Skin of body (tissue), 3 donors: ENCODE data around the gene ZNFX1. TPM values are rescaled to one million over a fixed set of nuclear protein-coding genes. Genes with fewer than 3 reads are reported as not detected.
"Not testable (repeated sequence)": the region's sequence is repeated elsewhere in the genome, so short reads cannot be mapped to it uniquely, and the experiment has no call there.

Experiments
- DNase-seq: peaks from one replicate; lab custom pipeline; 2025; lab: John Stamatoyannopoulos, UW
- small RNA-seq: library from RNA; depleted of rRNA; stranded (forward); fragments of <200 nt; gene quantifications from one replicate; pipeline ENCODE3, GENCODE V24; 2014; ENCODE audit warnings: low replicate concordance
- total RNA-seq: library from RNA; depleted of rRNA; stranded (reverse); fragments of >200 nt; gene quantifications from one replicate; pipeline ENCODE4 v1.2.3, GENCODE V29; 2014

ZNFX1 gene
- total RNA-seq, 1 donor from 2014 or later: 19.1 TPM

DNA sequence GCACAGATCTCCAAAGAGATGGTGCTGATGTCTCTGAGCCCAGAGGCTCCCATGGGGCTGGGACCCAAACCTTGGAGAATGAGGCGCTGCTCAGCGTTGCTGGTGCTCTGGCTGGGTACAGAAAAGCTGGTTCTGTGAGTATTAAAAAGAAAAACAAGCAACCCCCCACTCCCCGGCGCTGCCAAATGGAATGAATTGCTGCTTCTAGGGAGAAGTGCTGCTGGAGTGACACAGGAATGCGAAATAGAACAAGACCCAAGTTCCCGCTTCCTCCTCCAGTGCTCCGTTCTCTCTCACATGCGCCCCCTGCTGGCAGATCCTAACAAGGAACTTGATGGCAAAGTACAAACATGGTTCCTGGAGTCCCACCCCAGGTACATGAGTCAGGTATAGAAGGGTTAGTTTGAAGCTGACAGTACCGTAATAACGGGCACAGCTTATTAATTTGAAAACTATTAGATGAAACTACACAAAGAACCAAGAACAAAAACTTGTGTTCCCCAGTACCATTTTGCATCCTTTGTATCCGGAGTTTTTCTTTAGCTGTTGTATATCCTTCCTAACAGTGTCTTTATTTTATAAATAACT lies 60.8 kb downstream of the ZNFX1 start:
- DNase-seq: peak; percentile 90

DNA sequence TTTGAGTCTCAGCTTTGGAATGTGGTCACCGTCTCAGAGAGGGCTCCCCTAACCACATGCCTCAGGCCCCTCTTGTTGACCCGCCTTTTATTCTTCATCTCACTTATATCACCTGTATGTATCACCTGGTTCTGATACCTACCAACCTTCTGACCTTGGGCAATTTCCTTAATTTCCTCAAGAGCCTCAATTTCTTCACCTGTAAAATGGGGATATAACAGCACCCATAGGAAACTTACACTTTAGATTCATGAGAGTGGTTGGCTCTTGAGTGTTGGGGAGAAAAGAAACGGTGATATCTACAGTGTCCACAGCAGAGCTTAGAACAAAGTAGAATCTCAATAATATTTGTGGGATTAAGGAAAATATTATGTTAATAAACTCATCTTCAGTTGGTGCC lies 62.6 kb downstream of the ZNFX1 start:
- no peak for DNase-seq

DNA sequence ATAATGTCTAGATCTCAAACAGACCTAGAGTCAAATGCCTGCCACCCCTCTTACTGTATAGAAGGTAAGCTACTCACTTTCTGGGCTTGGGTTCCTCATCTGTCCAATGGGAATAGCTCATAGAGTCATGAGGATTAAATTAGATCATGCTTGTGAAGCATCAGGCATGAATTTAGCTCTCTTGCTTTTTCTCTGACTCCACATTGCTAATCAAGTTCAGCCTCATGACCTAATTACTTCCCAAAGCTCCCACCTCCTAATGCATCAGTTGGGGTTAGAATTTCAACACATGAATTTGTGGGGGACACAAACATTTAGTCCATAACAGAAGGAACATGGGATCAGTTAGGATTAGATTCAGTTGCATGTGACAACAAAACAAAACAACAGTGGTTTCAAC lies 63.3 kb downstream of the ZNFX1 start:
- peak; percentile 22 for DNase-seq

DNA sequence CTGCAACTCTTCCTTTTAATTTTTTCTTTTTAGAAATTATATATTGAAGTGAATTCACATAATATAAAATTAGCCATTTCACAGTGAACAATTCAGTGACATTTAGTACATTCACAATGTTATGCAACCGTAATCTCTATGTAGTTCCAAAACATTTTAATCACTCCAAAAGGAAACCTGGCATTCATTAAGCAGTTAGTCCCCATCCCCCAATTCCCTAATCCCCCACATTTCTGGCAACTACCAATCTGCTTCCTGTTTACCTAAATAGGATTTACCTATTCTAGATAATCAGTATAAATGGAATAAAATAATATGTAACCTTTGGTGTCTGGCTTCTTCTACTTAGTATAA lies 67.1 kb downstream of the ZNFX1 start:
- DNase-seq: peak; percentile 77

DNA sequence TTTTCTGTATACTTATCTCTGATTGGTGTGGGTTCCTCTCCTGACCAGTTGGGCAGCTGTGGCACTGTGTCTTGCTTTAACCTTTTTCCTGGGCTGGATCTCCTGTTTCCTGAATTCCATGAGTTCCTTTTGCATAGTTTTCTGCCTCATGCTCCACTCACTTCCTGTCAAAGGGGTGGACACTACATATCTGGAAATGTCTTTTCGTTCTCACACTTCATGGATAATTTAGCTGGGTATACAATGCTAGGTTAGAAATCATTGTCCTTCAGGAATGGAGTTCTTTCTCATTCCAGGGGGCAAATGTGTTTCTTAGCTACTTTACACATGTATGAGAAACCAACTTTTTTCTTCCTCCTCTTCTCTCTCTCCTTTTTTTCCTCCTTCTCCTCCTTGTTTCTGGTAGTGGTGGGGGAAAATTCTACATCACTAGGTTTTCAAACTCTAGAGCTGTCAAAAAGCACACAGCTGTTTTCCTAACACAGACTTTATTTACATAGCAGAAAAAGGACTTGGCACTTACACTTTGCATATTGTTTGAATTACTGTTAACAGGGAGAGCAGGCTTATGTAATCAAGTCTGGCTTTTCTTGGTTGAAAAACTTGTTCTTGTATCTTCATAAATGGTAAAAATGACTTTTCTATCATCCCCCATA lies 67.6 kb downstream of the ZNFX1 start:
- peak; percentile 93 for DNase-seq

DNA sequence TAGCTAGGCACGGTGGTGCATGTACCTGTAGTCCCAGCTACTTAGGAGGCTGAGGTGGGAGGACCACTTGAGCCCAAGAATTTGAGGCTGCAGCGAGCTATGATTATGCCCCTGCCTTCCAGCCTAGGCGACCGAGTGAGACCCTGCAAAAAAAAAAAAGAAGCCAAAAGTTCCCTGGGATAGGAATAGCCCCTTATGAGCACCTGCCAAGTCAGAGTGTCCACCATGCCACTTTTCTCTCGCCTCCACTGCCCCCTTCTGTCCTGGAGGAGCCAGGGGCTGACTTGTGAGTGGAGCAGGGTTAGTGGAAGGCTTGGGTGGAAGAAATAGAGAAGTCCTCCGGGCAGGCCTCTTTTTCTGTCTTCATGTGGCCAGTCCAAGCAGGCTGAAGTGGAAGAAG lies 70.8 kb downstream of the ZNFX1 start:
- no peak for DNase-seq

DNA sequence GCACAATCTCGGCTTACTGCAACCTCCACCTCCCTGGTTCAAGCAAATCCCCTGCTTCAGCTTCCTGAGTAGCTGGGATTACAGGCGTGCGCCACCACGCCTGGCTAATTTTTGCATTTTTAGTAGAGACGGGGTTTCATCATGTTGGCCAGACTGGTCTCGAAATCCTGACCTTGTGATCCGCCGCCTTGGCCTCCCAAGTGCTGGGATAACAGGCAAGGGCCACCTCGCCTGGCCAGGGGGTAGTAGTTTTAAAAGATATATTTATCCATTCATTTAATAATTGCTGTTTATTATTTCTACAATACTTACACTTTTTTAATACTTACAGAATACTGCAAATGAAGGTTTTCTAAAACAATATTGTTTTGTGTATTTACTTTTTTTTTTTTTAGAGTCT lies 74.1 kb downstream of the ZNFX1 start:
- DNase-seq: no peak

DNA sequence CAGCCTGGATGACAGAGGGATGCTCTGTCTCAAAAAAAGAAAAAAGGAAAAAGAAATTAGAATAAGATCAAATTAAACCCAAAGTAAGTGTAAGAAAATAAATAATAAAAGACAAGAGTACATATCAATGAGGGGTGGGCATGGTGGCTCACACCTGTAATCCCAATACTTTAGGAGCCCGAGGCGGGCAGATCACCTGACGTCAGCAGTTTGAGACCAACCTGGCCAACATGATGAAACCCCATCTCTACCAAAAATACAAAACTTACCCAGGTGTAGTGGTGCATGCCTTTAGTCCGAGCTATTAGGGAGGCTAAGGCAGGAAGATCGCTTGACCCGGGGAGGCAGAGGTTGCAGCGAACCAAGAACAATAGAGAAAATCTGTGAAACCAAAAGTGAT lies 74.8 kb downstream of the ZNFX1 start:
- no peak for DNase-seq

DNA sequence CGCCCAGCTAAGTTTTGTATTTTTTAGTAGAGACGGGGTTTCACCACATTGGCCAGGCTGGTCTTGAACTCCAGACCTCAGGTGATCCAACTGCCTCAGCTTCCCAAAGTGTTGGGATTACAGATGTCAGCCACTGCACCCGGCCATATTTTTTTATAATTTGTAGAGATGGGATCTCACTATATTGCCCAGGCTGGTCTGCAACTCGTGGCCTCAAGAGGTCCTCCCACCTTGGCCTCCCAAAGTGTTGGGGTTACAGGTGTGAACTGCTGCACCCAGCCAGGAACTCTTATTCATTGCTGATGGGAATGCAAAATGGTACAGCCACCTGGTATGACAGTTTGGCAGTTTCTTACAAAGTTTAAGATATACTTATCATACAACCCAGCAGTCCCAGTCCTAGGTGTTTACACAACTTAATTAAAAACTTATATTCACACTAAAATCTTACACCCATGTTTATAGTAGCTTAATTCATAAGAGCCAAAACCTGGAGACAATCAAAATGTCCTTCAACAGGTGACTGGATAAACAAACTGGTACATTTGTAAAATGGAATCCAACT lies 78.0 kb downstream of the ZNFX1 start:
- DNase-seq: no peak

DNA sequence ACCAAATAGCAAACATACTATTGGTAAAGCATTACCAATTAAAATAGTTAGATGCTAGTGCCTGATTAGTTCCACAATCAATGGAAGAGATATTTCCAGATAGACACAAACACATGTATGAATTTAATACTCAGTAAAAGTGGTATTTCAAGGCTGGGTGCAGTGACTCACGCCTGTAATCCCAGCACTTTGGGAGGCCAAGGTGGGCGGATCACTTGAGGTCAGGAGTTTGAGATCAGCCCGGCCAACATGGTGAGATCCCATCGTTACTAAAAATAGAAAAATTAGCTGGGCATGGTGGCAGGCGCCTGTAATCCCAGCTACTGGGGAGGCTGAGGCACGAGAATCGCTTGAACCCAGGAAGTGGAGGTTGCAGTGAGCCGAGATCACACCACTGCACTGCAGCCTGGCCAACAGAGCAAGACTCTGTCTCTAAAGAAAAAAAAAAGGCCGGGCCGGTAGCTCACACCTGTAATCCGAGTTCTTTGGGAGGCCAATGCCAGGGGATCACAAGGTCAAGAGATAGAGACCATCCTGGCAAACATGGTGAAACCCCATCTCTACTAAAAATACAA lies 84.8 kb downstream of the ZNFX1 start:
- DNase-seq: not testable (repeated sequence)

Small RNAs within 50 kb of the gene (small RNA-seq; reads per million reads assigned to genes)
- gene SNORD12B (6,364 reads per million, percentile 100 among the genes with 10 or more reads in this experiment), gene SNORD12C (1,831 reads per million, percentile 99 among the genes with 10 or more reads in this experiment)

Other genes with a start within 250 kb of the ZNFX1 start
- gene CSE1L, start 231.7 kb downstream of the ZNFX1 start, total RNA-seq: 60.8 TPM
- 41.2 TPM for gene STAU1, start 89.7 kb downstream of the ZNFX1 start, total RNA-seq
- gene DDX27, start 58.6 kb downstream of the ZNFX1 start, total RNA-seq: 22.7 TPM
- gene KCNB1, start 204.6 kb upstream of the ZNFX1 start, total RNA-seq: 2.4 TPM